HCT116 (cell line): ENCODE data around the gene CHTF18. TPM values are rescaled to one million over a fixed set of nuclear protein-coding genes. Genes with fewer than 3 reads are reported as not detected.

ENCODE experiments used
- EZH2phosphoT487 ChIP-seq: fragments of 200-600 bp; IDR thresholded peaks from 2 replicates; pipeline ENCODE4 v1.6.1; 2018; ENCODE audit warnings: antibody characterized with exemption, borderline replicate concordance
- FOSL1 ChIP-seq: IDR thresholded peaks from 2 replicates; pipeline ENCODE4 v1.6.1; 2012; ENCODE audit warnings: low read depth
- POLR2A ChIP-seq: IDR thresholded peaks from 2 replicates; pipeline ENCODE4 v1.7.0; 2011; ENCODE audit warnings: borderline replicate concordance; ENCODE audit not compliant: insufficient read depth, insufficient read length; ENCODE audit errors: extremely low read depth
- POLR2AphosphoS5 ChIP-seq: IDR thresholded peaks from 2 replicates; pipeline ENCODE4 v1.6.1; 2011; ENCODE audit warnings: mild to moderate bottlenecking, low read depth, low read length, moderate library complexity
- RAD21 ChIP-seq: IDR thresholded peaks from 2 replicates; pipeline ENCODE4 v1.6.1; 2012; ENCODE audit warnings: low read depth, mild to moderate bottlenecking
- SRF ChIP-seq: IDR thresholded peaks from 2 replicates; pipeline ENCODE4 v1.6.1; 2012; ENCODE audit warnings: low read depth
- total RNA-seq: library from RNA; stranded (reverse); gene quantifications from one replicate; pipeline ENCODE4 v1.2.1, GENCODE V29; 2021; ENCODE audit not compliant: unreplicated experiment
- TF ChIP-seq, protein P1 (sequence below): IDR thresholded peaks from 2 replicates; pipeline ENCODE4 v1.6.1; 2012; ENCODE audit warnings: low read depth
- TF ChIP-seq, protein P2 (sequence below), 3 experiments: fragments of 200-600 bp in 1 of 3; sonication (generic) in 1 of 3; IDR thresholded peaks in 2 of 3; conservative IDR thresholded peaks in 1 of 3; 2 replicates each; pipeline ENCODE4 v1.5.1; 2012 to 2017; ENCODE audit warnings: low read depth in 2 of 3, low read length in 2 of 3, antibody characterized with exemption in 1 of 3, borderline replicate concordance in 1 of 3, control low read depth in 1 of 3, mild to moderate bottlenecking in 1 of 3, mixed read lengths in 1 of 3, mixed run types in 1 of 3, moderate library complexity in 1 of 3; ENCODE audit not compliant: insufficient read depth in 1 of 3
- TF ChIP-seq, protein P3 (sequence below): IDR thresholded peaks from 2 replicates; pipeline ENCODE4 v1.6.1; 2012
- TF ChIP-seq, protein P4 (sequence below): IDR thresholded peaks from 2 replicates; pipeline ENCODE4 v1.6.1; 2012

Gene CHTF18
- total RNA-seq, 1 experiment from 2014 or later = 145 TPM

DNA sequence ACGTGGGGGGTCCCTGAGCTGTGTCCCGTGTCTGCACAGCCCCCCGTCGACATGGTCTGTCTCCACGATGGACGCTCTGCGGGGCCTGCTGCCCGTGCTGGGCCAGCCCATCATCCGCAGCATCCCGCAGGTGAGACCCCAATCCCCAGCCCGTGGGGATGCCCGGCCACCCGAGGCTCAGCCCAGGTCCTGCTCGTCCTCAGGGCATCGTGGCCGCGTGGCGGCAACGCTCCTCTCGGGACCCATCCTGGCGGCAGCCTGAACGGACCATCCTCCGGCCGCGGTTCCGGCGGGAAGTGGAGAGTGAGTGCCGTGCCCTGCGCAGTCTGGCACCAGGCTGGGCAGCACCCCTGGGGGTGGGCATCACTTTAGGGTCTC is 22.9 kb upstream of the CHTF18 start (continued):
- TF ChIP-seq, protein P1, sequence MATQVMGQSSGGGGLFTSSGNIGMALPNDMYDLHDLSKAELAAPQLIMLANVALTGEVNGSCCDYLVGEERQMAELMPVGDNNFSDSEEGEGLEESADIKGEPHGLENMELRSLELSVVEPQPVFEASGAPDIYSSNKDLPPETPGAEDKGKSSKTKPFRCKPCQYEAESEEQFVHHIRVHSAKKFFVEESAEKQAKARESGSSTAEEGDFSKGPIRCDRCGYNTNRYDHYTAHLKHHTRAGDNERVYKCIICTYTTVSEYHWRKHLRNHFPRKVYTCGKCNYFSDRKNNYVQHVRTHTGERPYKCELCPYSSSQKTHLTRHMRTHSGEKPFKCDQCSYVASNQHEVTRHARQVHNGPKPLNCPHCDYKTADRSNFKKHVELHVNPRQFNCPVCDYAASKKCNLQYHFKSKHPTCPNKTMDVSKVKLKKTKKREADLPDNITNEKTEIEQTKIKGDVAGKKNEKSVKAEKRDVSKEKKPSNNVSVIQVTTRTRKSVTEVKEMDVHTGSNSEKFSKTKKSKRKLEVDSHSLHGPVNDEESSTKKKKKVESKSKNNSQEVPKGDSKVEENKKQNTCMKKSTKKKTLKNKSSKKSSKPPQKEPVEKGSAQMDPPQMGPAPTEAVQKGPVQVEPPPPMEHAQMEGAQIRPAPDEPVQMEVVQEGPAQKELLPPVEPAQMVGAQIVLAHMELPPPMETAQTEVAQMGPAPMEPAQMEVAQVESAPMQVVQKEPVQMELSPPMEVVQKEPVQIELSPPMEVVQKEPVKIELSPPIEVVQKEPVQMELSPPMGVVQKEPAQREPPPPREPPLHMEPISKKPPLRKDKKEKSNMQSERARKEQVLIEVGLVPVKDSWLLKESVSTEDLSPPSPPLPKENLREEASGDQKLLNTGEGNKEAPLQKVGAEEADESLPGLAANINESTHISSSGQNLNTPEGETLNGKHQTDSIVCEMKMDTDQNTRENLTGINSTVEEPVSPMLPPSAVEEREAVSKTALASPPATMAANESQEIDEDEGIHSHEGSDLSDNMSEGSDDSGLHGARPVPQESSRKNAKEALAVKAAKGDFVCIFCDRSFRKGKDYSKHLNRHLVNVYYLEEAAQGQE = no peak
- TF ChIP-seq POLR2A (no peak), EZH2phosphoT487 (no peak), POLR2AphosphoS5 (no peak), RAD21 (no peak), FOSL1 (no peak), SRF (no peak)
- TF ChIP-seq, protein P2, sequence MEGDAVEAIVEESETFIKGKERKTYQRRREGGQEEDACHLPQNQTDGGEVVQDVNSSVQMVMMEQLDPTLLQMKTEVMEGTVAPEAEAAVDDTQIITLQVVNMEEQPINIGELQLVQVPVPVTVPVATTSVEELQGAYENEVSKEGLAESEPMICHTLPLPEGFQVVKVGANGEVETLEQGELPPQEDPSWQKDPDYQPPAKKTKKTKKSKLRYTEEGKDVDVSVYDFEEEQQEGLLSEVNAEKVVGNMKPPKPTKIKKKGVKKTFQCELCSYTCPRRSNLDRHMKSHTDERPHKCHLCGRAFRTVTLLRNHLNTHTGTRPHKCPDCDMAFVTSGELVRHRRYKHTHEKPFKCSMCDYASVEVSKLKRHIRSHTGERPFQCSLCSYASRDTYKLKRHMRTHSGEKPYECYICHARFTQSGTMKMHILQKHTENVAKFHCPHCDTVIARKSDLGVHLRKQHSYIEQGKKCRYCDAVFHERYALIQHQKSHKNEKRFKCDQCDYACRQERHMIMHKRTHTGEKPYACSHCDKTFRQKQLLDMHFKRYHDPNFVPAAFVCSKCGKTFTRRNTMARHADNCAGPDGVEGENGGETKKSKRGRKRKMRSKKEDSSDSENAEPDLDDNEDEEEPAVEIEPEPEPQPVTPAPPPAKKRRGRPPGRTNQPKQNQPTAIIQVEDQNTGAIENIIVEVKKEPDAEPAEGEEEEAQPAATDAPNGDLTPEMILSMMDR (IDR thresholded peaks at IDR 0.05 in 2 of 3, conservative IDR thresholded peaks at IDR 0.05 in 1 of 3; ENCODE audit: borderline replicate concordance in 1 of 3, insufficient read depth in 1 of 3, low read depth in 2 of 3, low read length in 2 of 3) = no peak
- TF ChIP-seq, protein P3, sequence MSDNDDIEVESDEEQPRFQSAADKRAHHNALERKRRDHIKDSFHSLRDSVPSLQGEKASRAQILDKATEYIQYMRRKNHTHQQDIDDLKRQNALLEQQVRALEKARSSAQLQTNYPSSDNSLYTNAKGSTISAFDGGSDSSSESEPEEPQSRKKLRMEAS = no peak
- TF ChIP-seq, protein P4, sequence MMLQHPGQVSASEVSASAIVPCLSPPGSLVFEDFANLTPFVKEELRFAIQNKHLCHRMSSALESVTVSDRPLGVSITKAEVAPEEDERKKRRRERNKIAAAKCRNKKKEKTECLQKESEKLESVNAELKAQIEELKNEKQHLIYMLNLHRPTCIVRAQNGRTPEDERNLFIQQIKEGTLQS = no peak
